Caco-2 (cell line): ENCODE measurements around the gene TCF15. TPM values are rescaled to one million over a fixed set of nuclear protein-coding genes. Genes with fewer than 3 reads are reported as not detected.
"Not testable (repeated sequence)": the region's sequence is repeated elsewhere in the genome, so short reads cannot be mapped to it uniquely, and the experiment has no call there.

Experiments
- BruUV-seq: library from RNA; stranded (reverse); fragments of 400-500 nt; replicated peaks from 2 replicates; lab custom pipeline; 2021; lab: Mats Ljungman, UMichigan
- CTCF ChIA-PET: fragments of 300-600 bp; sonication (Branson Sonifier 250); formaldehyde crosslinking; loops from one replicate; lab custom pipeline; 2022; ENCODE audit warnings: antibody characterized with exemption; lab: Charles Lee
- POLR2A ChIA-PET: fragments of 300-600 bp; sonication (Branson Sonifier 250); formaldehyde crosslinking; loops from one replicate; lab custom pipeline; 2022; ENCODE audit warnings: antibody characterized with exemption; lab: Charles Lee
- DNase-seq, 2 experiments: peaks; one replicate each; pipeline versions ENCODE4 v3.0.0 to v3.0.0-alpha.2; 2020 to 2022
- H3K27me3 ChIP-seq: replicated peaks from 2 replicates; pipeline ENCODE4 v1.6.0; 2011; ENCODE audit warnings: low read length; ENCODE audit not compliant: control insufficient read depth, insufficient read depth
- H3K36me3 ChIP-seq: 2 replicates; pipeline ENCODE4 v1.5.1; 2011; ENCODE audit warnings: low read length; ENCODE audit not compliant: control insufficient read depth, insufficient read depth
- H3K4me1 ChIP-seq: fragments of 250-450 bp; sonication (Bioruptor Pico); 2 replicates; pipeline ENCODE4 v1.5.1; 2020; ENCODE audit warnings: mild to moderate bottlenecking
- H3K4me3 ChIP-seq: 2 replicates; pipeline ENCODE4 v1.5.1; 2011; ENCODE audit warnings: low read depth, mild to moderate bottlenecking, control low read depth, low read length
- H3K9me3 ChIP-seq: fragments of 250-450 bp; sonication (Bioruptor Pico); 2 replicates; pipeline ENCODE4 v1.5.1; 2020; ENCODE audit warnings: mild to moderate bottlenecking, moderate library complexity
- H3K27ac Mint-ChIP-seq: one replicate; pipeline ENCODE4 v1.8.0; 2022; ENCODE audit warnings: mixed read lengths; ENCODE audit not compliant: unreplicated experiment
- H3K27me3 Mint-ChIP-seq: one replicate; pipeline ENCODE4 v1.8.0; 2022; ENCODE audit warnings: mixed read lengths; ENCODE audit not compliant: insufficient read depth, unreplicated experiment
- H3K36me3 Mint-ChIP-seq: one replicate; pipeline ENCODE4 v1.8.0; 2022; ENCODE audit warnings: mild to moderate bottlenecking, mixed read lengths; ENCODE audit not compliant: insufficient read depth, unreplicated experiment
- H3K4me1 Mint-ChIP-seq: one replicate; pipeline ENCODE4 v1.8.0; 2022; ENCODE audit warnings: low read depth, mixed read lengths; ENCODE audit not compliant: unreplicated experiment
- H3K4me3 Mint-ChIP-seq: one replicate; pipeline ENCODE4 v1.8.0; 2022; ENCODE audit warnings: mild to moderate bottlenecking, moderate library complexity, mixed read lengths; ENCODE audit not compliant: unreplicated experiment
- H3K9me3 Mint-ChIP-seq: one replicate; pipeline ENCODE4 v1.8.0; 2022; ENCODE audit warnings: mixed read lengths; ENCODE audit not compliant: unreplicated experiment
- intact Hi-C: fragments of 100-400 bp; cut with micrococcal nuclease; formaldehyde crosslinking; loops from one replicate; pipeline ENCODE4 v1.10.0; 2022; ENCODE audit not compliant: unreplicated experiment
- total RNA-seq: library from RNA; stranded (reverse); gene quantifications from 2 replicates; pipeline ENCODE4 v1.2.3, GENCODE V29; 2022
- TF ChIP-seq, protein P1 (sequence below), 2 experiments: fragments of 200-600 bp in 1 of 2; IDR thresholded peaks; 1 replicate in 1 of 2; 2 replicates in 1 of 2; pipeline versions ENCODE4 v1.5.1 to v1.8.0; 2011 to 2022; ENCODE audit warnings: antibody characterized with exemption in 1 of 2, control low read depth in 1 of 2, inconsistent platforms in 1 of 2, low read depth in 1 of 2, low read length in 1 of 2, mild to moderate bottlenecking in 1 of 2, moderate library complexity in 1 of 2; ENCODE audit not compliant: insufficient read depth in 1 of 2, severe bottlenecking in 1 of 2, unreplicated experiment in 1 of 2

Gene TCF15
- total RNA-seq, 1 experiment from 2014 or later = not detected

GRCh38 chr20:644692-645317, 34.7 kb upstream of the TCF15 start:
- CTCF ChIA-PET = interaction anchor here (0.5 to 3.2 kb wide), 28 partner anchors 7 to 265 kb away, joined by 3 to 46 read pairs (median 5); partner anchors contain the start of genes CSNK2A1, SLC52A3 and TRIB3
- Mint-ChIP-seq H3K9me3 (no peaks in the 10 kb centered on the region), H3K36me3 (peaks cover 36% of the 10 kb centered on the region), H3K27me3 (peaks cover 5% of the 10 kb centered on the region), H3K4me1 (no peaks in the 10 kb centered on the region), H3K4me3 (no peak overlapping the region), H3K27ac (no peak overlapping the region)
- no peaks in the 10 kb centered on the region for H3K9me3 ChIP-seq
- no peak overlapping the region for H3K4me3 ChIP-seq
- no TSS peak for BruUV-seq
- H3K4me1 ChIP-seq = no peaks in the 10 kb centered on the region
- POLR2A ChIA-PET = no interaction called here
- TF ChIP-seq, protein P1, sequence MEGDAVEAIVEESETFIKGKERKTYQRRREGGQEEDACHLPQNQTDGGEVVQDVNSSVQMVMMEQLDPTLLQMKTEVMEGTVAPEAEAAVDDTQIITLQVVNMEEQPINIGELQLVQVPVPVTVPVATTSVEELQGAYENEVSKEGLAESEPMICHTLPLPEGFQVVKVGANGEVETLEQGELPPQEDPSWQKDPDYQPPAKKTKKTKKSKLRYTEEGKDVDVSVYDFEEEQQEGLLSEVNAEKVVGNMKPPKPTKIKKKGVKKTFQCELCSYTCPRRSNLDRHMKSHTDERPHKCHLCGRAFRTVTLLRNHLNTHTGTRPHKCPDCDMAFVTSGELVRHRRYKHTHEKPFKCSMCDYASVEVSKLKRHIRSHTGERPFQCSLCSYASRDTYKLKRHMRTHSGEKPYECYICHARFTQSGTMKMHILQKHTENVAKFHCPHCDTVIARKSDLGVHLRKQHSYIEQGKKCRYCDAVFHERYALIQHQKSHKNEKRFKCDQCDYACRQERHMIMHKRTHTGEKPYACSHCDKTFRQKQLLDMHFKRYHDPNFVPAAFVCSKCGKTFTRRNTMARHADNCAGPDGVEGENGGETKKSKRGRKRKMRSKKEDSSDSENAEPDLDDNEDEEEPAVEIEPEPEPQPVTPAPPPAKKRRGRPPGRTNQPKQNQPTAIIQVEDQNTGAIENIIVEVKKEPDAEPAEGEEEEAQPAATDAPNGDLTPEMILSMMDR (IDR thresholded peaks at IDR 0.05; ENCODE audit: insufficient read depth in 1 of 2, low read depth in 1 of 2, low read length in 1 of 2, severe bottlenecking in 1 of 2, unreplicated experiment in 1 of 2) = no peak
- H3K36me3 ChIP-seq = peaks cover 5% of the 10 kb centered on the region
- no peaks in the 10 kb centered on the region for H3K27me3 ChIP-seq
- no peak for DNase-seq
- intact Hi-C loops = loop anchor here (1.0 to 5.0 kb wide), 4 partner anchors 42 to 293 kb away; no protein-coding TSS in a partner anchor

DNA sequence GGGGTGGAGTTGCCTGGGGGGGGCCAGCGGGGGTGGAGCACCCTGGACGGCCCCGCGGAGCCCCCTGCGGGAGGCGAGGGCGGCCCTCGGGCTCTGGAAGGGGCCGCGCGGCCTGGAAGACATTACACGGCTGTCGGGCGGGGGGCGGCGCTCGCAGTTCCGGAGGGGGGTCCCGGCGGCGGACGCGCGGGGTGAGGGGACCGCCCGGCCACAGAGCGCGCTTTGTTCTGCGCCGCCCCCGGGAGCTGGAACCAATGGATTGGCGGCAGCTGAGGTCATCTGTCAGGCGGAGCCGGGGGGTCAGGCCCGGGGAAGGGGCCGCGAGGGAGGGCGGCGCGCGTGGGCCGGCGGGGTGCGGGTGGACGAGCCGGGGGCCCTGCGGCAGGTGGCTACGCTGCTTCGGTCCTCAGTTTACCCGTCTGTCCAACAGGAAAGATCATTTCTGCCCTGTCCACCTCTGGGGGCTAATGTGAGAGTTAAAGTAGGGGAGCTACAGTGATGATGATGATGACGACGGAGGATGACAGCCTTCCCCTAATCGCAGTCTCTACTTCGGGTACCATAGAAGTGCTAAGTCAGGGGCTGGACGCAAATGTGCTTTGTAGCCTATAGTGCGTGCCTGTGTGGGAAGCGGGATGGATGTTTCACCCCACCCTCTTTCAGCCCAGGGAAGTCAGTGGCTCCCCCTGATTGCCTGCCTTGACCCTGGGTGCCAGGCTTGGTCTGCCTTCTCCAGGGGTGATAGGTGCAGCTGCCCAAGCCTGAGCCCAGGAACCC, 32.5 kb upstream of the TCF15 start:
- Histone ChIP-seq H3K4me3 (no peak overlapping the region), H3K36me3 (peaks cover 2% of the 10 kb centered on the region; the same call in 1 of the 2 replicates), H3K27me3 (no peaks in the 10 kb centered on the region), H3K9me3 (no peaks in the 10 kb centered on the region), H3K4me1 (no peaks in the 10 kb centered on the region)
- Mint-ChIP-seq H3K4me3 (no peak overlapping the region), H3K27ac (no peak overlapping the region), H3K9me3 (no peaks in the 10 kb centered on the region), H3K36me3 (peaks cover 17% of the 10 kb centered on the region), H3K27me3 (peaks cover 5% of the 10 kb centered on the region), H3K4me1 (peaks cover 2% of the 10 kb centered on the region)
- POLR2A ChIA-PET = no interaction called here
- DNase-seq = no peak
- CTCF ChIA-PET = no interaction called here
- no TSS peak for BruUV-seq
- TF ChIP-seq, protein P1 (IDR thresholded peaks at IDR 0.05; ENCODE audit: insufficient read depth in 1 of 2, low read depth in 1 of 2, low read length in 1 of 2, severe bottlenecking in 1 of 2, unreplicated experiment in 1 of 2) = no peak
- intact Hi-C loops = no loop called here

DNA sequence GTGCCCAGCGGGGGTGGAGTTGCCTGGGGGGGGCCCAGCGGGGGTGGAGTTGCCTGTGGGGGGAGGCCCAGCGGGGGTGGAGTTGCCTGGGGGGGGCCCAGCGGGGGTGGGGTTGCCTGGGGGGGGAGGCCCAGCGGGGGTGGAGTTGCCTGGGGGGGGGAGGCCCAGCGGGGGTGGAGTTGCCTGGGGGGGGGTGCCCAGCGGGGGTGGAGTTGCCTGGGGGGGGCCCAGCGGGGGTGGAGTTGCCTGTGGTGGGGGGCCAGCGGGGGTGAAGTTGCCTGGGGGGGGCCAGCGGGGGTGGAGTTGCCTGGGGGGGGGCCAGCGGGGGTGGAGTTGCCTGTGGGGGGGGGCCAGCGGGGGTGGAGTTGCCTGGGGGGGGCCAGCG, 31.9 kb upstream of the TCF15 start:
- H3K4me1 Mint-ChIP-seq, H3K9me3 Mint-ChIP-seq, DNase-seq, H3K27me3 ChIP-seq, H3K4me3 Mint-ChIP-seq, H3K27me3 Mint-ChIP-seq, intact Hi-C loops, H3K27ac Mint-ChIP-seq, H3K4me1 ChIP-seq, H3K9me3 ChIP-seq, POLR2A ChIA-PET, BruUV-seq, H3K36me3 ChIP-seq, H3K4me3 ChIP-seq, CTCF ChIA-PET: not testable (repeated sequence)
- peaks cover 13% of the 10 kb centered on the region for H3K36me3 Mint-ChIP-seq
